ENCODE data around the gene SCNN1A. TPM values are rescaled to one million over a fixed set of nuclear protein-coding genes. Genes with fewer than 3 reads are reported as not detected.
A peak's percentile ranks its signal among the peaks of the same experiment; 100 is the strongest.

The SCNN1A gene
- total and polyA plus RNA-seq, 2 of the 4 experiments (the other 2 are of a cell fraction): 0.41 TPM; not detected in 1

- Histone ChIP-seq H3K9me1 (ENCODE audit: insufficient read depth, low read length) (peaks cover 11% of the 10 kb centered on the region; the same call in 1 of the 2 replicates), H3K4me1 (ENCODE audit: control insufficient read depth, insufficient read depth, low read length) (peaks cover 25% of the 10 kb centered on the region), H2BK20ac (ENCODE audit: low read depth, low read length) (no peak overlapping the region), H3K14ac (replicated peaks; ENCODE audit: low read depth, low read length) (peak overlapping the region; percentile 37; the same call in 1 of the 2 replicates), H3K79me1 (ENCODE audit: low read depth in 1 of 2, low read length in 2 of 2) (peaks cover 16 to 54% of the 10 kb centered on the region in 2 experiments; a peak in 3 of 4 replicates), H4K91ac (ENCODE audit: insufficient read depth, low read depth, low read length) (no peak overlapping the region; the same call in 1 of the 2 replicates), H3K9ac (ENCODE audit: low read depth, low read length) (no peak overlapping the region), H3K56ac (ENCODE audit: extremely low read depth, insufficient read depth, low read length) (no peak overlapping the region), H4K20me1 (ENCODE audit: insufficient read depth, low read length) (peaks cover 19% of the 10 kb centered on the region; the same call in 1 of the 2 replicates), H3K4me3 (ENCODE audit: insufficient read depth, low read depth, low read length) (no peak overlapping the region), H4K5ac (ENCODE audit: low read depth, low read length) (no peak overlapping the region), H3K27me3 (ENCODE audit: control insufficient read depth, insufficient read depth, low read length) (no peaks in the 10 kb centered on the region), H2BK120ac (ENCODE audit: low read depth, low read length) (no peak overlapping the region), H3K4ac (ENCODE audit: low read depth, low read length) (peak overlapping the region; percentile 23; the same call in 1 of the 2 replicates), H4K8ac (ENCODE audit: low read depth in 2 of 2, low read length in 2 of 2) (peak overlapping the region in 1 of 2 experiments; percentile 48; a peak in 1 of 4 replicates), H3K4me2 (ENCODE audit: low read depth, low read length) (no peak overlapping the region), H3K23ac (ENCODE audit: low read depth, low read length) (no peak overlapping the region), H3K18ac (ENCODE audit: low read depth, low read length) (no peak overlapping the region), H2BK15ac (ENCODE audit: low read depth, low read length) (no peak overlapping the region), H3K36me3 (ENCODE audit: control insufficient read depth, insufficient read depth, low read length) (peaks cover 43% of the 10 kb centered on the region), H2AFZ (replicated peaks; ENCODE audit: low read length, poor library complexity) (no peak overlapping the region), H3K27ac (ENCODE audit: insufficient read depth, low read length) (no peak overlapping the region; the same call in 1 of the 2 replicates), H2AK9ac (replicated peaks; ENCODE audit: low read depth, low read length, poor library complexity) (peak overlapping the region; percentile 39), H2BK5ac (ENCODE audit: low read depth, low read length, poor library complexity, severe bottlenecking) (no peak overlapping the region), H2AK5ac (ENCODE audit: low read depth, low read length) (peak overlapping the region; percentile 66), H3K9me3 (ENCODE audit: control insufficient read depth, insufficient read depth, low read length) (no peaks in the 10 kb centered on the region)
- WGBS, 2 experiments (ENCODE audit: extremely low coverage in 2 of 2, insufficient read length in 1 of 2): 30% methylated on average over 1 of the region's 6 CpGs; no CpG with 5 or more reads in 1 of the 2 experiments
- BruUV-seq (replicated peaks): no TSS peak
- in situ Hi-C loops (cut with MboI; ENCODE audit: low sequenced_read_pairs): loop anchor here (5.0 kb wide), 1 partner anchor 137 kb away; no protein-coding TSS in a partner anchor
- dilution Hi-C loops (cut with HindIII; ENCODE audit: low sequenced_read_pairs, unreplicated experiment): no loop called here
- DNase-seq (no peak), ATAC-seq (ENCODE audit: low read depth) (no peak)
- intact Hi-C loops (cut with micrococcal nuclease): no loop called here
- ChIA-PET POLR2A (ENCODE audit: unreplicated experiment) (no interaction called here), CTCF (no interaction called here)
- TF ChIP-seq ELK1 (IDR thresholded peaks at IDR 0.05; ENCODE audit: borderline replicate concordance, low read depth, low read length) (no peak), BHLHE40 (IDR thresholded peaks at IDR 0.05; ENCODE audit: low read depth, low read length) (no peak), USF2 (IDR thresholded peaks at IDR 0.05; ENCODE audit: low read depth, low read length) (no peak), POLR2A (IDR thresholded peaks at IDR 0.05; ENCODE audit: low read depth, low read length) (no peak), RAD21 (IDR thresholded peaks at IDR 0.05; ENCODE audit: low read length) (no peak), RFX5 (IDR thresholded peaks at IDR 0.05; ENCODE audit: low read depth, low read length) (no peak), RCOR1 (IDR thresholded peaks at IDR 0.05; ENCODE audit: insufficient replicate concordance, low read length) (no peak), MAFK (IDR thresholded peaks at IDR 0.05; ENCODE audit: low read depth, low read length) (no peak), NFE2L2 (IDR thresholded peaks at IDR 0.05; ENCODE audit: low read depth, low read length) (no peak), MAZ (IDR thresholded peaks at IDR 0.05; ENCODE audit: borderline replicate concordance, low read depth, low read length) (no peak), FOS (IDR thresholded peaks at IDR 0.05; ENCODE audit: low read depth, low read length) (no peak), SMC3 (IDR thresholded peaks at IDR 0.05; ENCODE audit: low read depth, low read length) (no peak), CTCF (conservative IDR thresholded peaks at IDR 0.05; ENCODE audit: low read depth, low read length) (no peak), MXI1 (IDR thresholded peaks at IDR 0.05; ENCODE audit: borderline replicate concordance, low read depth, low read length) (no peak)
Measured at GRCh38 chr12:6324936-6325750, 50.2 kb downstream of the SCNN1A start.

Data from IMR-90 (cell line).